Hair follicular keratinocyte (primary cell): ENCODE data around the gene CFHR5. TPM values are rescaled to one million over a fixed set of nuclear protein-coding genes. Genes with fewer than 3 reads are reported as not detected.

Source experiments
- total RNA-seq: library from RNA; depleted of rRNA; stranded (reverse); fragments of >200 nt; gene quantifications from 2 replicates; pipeline ENCODE4 v1.2.3, GENCODE V29; 2015

The CFHR5 gene
- total RNA-seq, result not detected in 2 replicates

GRCh38 chr1:196977278-196977677 is at the start of gene CFHR5:
Gene CFHR5, plus strand, starts transcription at chr1:196977556. Its CDS starts 109 bp downstream, at chr1:196977665.

GRCh38 chr1:196943568-196943967 is 33.8 kb upstream of the CFHR5 start, which contains the start of gene CFHR2:
Gene CFHR2, plus strand, starts transcription at chr1:196943738. Its CDS starts 143 bp downstream, at chr1:196943881.

Other genes with a start within 250 kb of the CFHR5 start
- not detected in 2 replicates for gene CFHR3, start 202.7 kb upstream of the CFHR5 start, total RNA-seq
- gene CFHR1, start 157.8 kb upstream of the CFHR5 start, total RNA-seq, result not detected in 2 replicates
- not detected in 2 replicates for gene CFHR4, start 89.5 kb upstream of the CFHR5 start, total RNA-seq
- gene CFHR2, start 33.8 kb upstream of the CFHR5 start, total RNA-seq, result not detected in 2 replicates
- gene F13B, start 89.7 kb downstream of the CFHR5 start, total RNA-seq, result not detected in 2 replicates
- gene ASPM, start 169.1 kb downstream of the CFHR5 start, total RNA-seq, result 9.4 and 27.5 TPM in 2 replicates
- 6.6 and 9.3 TPM in 2 replicates for gene ZBTB41, start 223.7 kb downstream of the CFHR5 start, total RNA-seq